Choroid plexus epithelial cell (primary cell): ENCODE results near the gene DAB1.

ENCODE experiments used
- DNase-seq: peaks from one replicate; pipeline ENCODE4 v3.0.0-alpha.2; 2010; ENCODE audit warnings: low read depth
- H3K4me3 ChIP-seq: 2 replicates; pipeline ENCODE4 v1.5.1; 2011; ENCODE audit warnings: low read depth, mild to moderate bottlenecking, control low read depth, low read length, moderate library complexity
- TF ChIP-seq, protein P1 (sequence below): conservative IDR thresholded peaks from 2 replicates; pipeline ENCODE4 v1.5.1; 2011; ENCODE audit warnings: low read depth, mild to moderate bottlenecking, control low read depth, inconsistent platforms, low read length, moderate library complexity

Gene DAB1

DNA sequence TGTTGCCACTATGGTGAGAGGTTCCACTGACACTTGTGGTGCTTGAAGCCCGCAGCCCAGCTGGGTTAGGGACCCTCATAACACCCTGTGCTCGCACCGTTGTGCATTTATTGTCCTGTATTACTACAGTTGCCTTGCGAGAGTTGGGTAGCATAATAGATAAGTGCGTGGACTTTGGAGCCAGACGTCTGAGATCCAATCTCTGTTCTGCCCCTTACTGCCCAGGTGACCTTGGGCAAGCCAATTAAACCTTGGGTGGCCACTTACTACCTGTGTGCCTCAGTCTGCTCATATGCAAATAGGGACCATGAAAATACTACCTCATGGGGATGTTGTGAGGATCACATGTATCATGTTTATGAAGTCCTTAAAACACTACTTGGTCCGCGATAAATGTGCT lies 471.4 kb downstream of the DAB1 start:
- no peak for DNase-seq
- no peak overlapping the region for H3K4me3 ChIP-seq
- TF ChIP-seq, protein P1, sequence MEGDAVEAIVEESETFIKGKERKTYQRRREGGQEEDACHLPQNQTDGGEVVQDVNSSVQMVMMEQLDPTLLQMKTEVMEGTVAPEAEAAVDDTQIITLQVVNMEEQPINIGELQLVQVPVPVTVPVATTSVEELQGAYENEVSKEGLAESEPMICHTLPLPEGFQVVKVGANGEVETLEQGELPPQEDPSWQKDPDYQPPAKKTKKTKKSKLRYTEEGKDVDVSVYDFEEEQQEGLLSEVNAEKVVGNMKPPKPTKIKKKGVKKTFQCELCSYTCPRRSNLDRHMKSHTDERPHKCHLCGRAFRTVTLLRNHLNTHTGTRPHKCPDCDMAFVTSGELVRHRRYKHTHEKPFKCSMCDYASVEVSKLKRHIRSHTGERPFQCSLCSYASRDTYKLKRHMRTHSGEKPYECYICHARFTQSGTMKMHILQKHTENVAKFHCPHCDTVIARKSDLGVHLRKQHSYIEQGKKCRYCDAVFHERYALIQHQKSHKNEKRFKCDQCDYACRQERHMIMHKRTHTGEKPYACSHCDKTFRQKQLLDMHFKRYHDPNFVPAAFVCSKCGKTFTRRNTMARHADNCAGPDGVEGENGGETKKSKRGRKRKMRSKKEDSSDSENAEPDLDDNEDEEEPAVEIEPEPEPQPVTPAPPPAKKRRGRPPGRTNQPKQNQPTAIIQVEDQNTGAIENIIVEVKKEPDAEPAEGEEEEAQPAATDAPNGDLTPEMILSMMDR, result no peak

DNA sequence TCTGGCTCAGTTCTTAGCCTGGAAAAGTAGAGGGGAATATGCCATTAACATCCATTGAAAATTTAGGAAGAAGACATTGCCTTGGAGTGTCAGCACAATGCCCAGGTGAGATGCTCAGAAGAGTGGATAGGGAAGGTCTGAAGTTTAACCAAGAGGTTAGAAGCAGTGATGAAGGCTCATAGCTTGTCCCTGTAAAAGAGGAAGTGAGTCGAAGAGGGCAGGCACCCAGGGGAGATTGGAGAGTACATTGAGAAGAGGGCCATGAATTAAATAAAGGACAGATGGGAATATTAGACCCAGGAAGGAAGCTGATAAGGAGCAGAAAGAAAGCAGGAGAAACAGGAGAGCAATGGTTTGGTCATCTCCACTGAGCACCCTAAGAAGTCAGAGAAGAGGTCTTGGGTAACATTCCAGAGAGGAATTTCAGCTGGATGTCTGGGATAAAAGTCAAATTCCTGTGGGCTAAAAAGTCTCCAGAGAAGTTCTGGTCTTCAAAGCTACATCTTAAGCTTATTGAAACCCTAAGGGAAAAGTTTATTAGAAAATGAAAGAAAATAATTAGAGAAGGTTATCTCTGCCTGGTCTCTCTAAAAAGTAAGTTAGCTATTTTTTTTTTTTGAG lies 475.3 kb downstream of the DAB1 start:
- TF ChIP-seq, protein P1, result no peak
- DNase-seq, result no peak
- no peak overlapping the region for H3K4me3 ChIP-seq
